Aorta (tissue), 5 donors: ENCODE measurements around the gene FREM2. TPM values are rescaled to one million over a fixed set of nuclear protein-coding genes. Genes with fewer than 3 reads are reported as not detected.

ENCODE experiments used
- ATAC-seq: fragments of 200-7000 bp; cut with Tn5 transposase; one replicate; pipeline ENCODE4 v1.9.1; 2022; ENCODE audit warnings: moderate library complexity; ENCODE audit not compliant: low FRiP score
- DNase-seq, 2 donors: peaks; one replicate each; pipeline ENCODE4 v3.0.0-alpha.2; 2020
- H3K27ac ChIP-seq, 2 donors: one replicate each; pipeline ENCODE4 v1.5.1; 2013; ENCODE audit warnings: low read length in 2 of 2, mild to moderate bottlenecking in 2 of 2, moderate library complexity in 2 of 2, control low read depth in 1 of 2, inconsistent platforms in 1 of 2, low read depth in 1 of 2
- H3K27me3 ChIP-seq, 2 donors: one replicate each; pipeline ENCODE4 v1.6.1; 2013; ENCODE audit warnings: control low read depth in 1 of 2, low read length in 1 of 2, mild to moderate bottlenecking in 1 of 2, moderate library complexity in 1 of 2; ENCODE audit not compliant: insufficient read depth in 2 of 2, control insufficient read depth in 1 of 2
- H3K36me3 ChIP-seq, 2 donors: one replicate each; pipeline ENCODE4 v1.6.1; 2013; ENCODE audit warnings: control low read depth in 1 of 2, low read length in 1 of 2, mild to moderate bottlenecking in 1 of 2; ENCODE audit not compliant: insufficient read depth in 2 of 2, control insufficient read depth in 1 of 2
- H3K4me1 ChIP-seq, 2 donors: one replicate each; pipeline ENCODE4 v1.6.1; 2013; ENCODE audit warnings: low read length in 2 of 2, control low read depth in 1 of 2, mild to moderate bottlenecking in 1 of 2, moderate library complexity in 1 of 2; ENCODE audit not compliant: insufficient read depth in 2 of 2, control insufficient read depth in 1 of 2
- H3K4me3 ChIP-seq, 2 donors: one replicate each; pipeline ENCODE4 v1.5.1; 2013; ENCODE audit warnings: low read length in 2 of 2, control low read depth in 1 of 2, mild to moderate bottlenecking in 1 of 2
- H3K9me3 ChIP-seq: one replicate; pipeline ENCODE4 v1.6.1; 2013; ENCODE audit warnings: mild to moderate bottlenecking, low read length; ENCODE audit not compliant: control insufficient read depth
- WGBS, 2 donors: extraction: QIAGEN DNeasy Blood & Tissue Kit; methylation state at CpG; one replicate each; pipeline ENCODE4 v1.1.7; 2013; 5-methylcytosine and 5-hydroxymethylcytosine counted together
- intact Hi-C, 2 donors: fragments of 100-400 bp; cut with DNase I; formaldehyde crosslinking; loops; one replicate each; pipeline versions ENCODE4 v1.14.2 to v1.15.0; 2022
- polyA plus RNA-seq, 2 donors: library from polyadenylated mRNA; stranded (reverse); fragments of 200-250 nt; gene quantifications; one replicate each; pipeline ENCODE4 v1.2.3, GENCODE V29; 2013
- total RNA-seq, 2 donors: library from RNA; stranded (reverse); fragmentation: NEBNext Ultra II Directional; extraction: Animal tissue kit (Norgen Biotek cat#: 25700); gene quantifications; one replicate each; pipeline ENCODE4 v1.2.1, GENCODE V29; 2021
- donor health status: healthy with polysubstance abuse.
- donor health status: Bipolar disorder and iron deficiency.
- donor health status: DM: no; HTN: no; CAD: no.
- donor health status: DM: no; HTN: no; CAD: no.
- donor health status: DM: yes; HTN: yes; CAD: no.

The FREM2 gene
- total and polyA plus RNA-seq, 4 donors = 0.16 to 0.18 TPM; not detected in 2

DNA sequence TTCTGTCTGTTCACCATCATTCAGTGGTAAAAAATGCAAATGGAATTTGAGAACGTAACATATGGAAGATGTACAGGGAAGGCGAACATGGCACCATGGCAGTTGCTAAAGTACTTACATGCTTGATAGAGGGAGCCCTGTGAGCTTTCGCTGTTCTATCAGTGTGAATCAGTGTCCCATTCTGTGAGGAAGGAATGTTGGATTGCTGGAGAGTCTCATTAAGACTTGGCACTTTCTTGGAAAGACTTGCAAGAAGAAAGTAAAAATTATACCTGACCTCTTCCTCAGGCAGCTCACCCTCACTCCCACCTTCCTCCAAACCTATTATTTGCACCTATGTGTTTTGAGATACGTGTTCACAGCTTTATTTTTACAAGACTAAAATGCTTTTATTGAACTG is 43.5 kb downstream of the FREM2 start:
- Histone ChIP-seq H3K36me3 (no peaks in the 10 kb centered on the region), H3K27me3 (no peaks in the 10 kb centered on the region), H3K4me3 (no peak overlapping the region), H3K9me3 (no peaks in the 10 kb centered on the region), H3K27ac (no peak overlapping the region), H3K4me1 (no peaks in the 10 kb centered on the region)
- ATAC-seq (no peak), DNase-seq (no peak)
- intact Hi-C loops = no loop called here
- 54 to 56% methylated on average over 4 of the region's 4 CpGs for WGBS, 2 donors

DNA sequence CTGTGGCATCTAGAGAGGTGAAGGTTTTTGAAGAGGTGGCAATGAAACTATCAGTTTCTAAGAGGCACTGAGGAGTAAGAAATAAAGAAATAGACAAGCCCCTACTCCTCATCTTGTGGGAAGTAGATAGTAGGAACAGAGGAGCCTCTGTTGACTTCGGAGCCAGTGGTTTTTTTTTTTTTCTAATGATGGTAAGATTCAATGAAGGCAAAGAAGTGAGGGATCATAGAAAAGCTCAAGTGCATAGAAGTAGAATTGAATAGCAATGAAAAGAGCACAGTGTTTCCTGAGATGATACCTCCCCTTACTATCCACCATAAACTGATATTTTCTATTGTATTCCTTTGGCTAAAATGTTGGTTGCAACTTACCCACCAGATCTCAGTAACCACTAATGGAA is 46.3 kb downstream of the FREM2 start:
- no peak overlapping the region for H3K4me3 ChIP-seq
- intact Hi-C loops = no loop called here
- ATAC-seq (no peak), DNase-seq (no peak)
- no peaks in the 10 kb centered on the region for H3K4me1 ChIP-seq
- no peaks in the 10 kb centered on the region for H3K9me3 ChIP-seq
- no peaks in the 10 kb centered on the region for H3K36me3 ChIP-seq
- H3K27ac ChIP-seq = no peak overlapping the region
- H3K27me3 ChIP-seq = no peaks in the 10 kb centered on the region
- WGBS, 2 donors = 85 to 95% methylated on average over 1 of the region's 1 CpG

DNA sequence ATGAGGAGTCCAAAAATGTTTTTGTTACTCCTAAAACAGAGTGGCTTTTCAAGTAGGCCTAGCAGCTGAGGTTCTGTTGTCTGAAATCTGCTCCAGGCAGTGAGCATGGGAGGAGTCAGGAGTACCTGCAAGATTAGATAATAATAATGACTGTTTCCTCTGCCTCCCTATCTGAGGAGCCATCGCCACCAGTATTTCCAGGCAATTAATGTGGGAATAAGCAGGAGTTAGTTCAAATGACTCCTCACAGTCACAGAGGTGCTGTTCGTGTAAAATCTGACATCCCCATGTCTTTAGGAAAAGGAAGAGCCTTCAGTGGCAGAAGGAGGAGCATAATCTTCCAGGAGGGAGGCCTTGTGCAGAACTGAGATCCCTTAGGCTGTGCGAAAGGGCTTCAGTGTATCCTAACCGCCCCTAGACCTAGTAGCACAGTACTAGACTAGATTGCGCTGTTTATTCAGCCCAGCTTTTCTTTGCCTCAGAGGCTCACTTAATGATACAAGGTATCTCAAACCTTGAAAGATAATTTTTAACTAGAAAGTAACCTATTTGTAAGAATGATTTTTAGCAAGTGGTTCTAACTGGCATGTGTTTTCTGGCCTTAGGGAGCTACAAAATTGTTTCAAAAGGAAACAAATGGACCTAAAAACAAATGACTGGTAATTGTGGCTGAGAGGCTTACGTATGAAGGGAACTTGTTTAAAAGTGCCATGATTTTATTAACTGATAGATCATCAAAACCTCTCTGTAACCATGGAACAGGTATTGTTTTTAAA is 49.0 kb downstream of the FREM2 start:
- H3K4me1 ChIP-seq = no peaks in the 10 kb centered on the region
- H3K27ac ChIP-seq = no peak overlapping the region
- no peaks in the 10 kb centered on the region for H3K9me3 ChIP-seq
- WGBS, 2 donors = 80 to 83% methylated on average over 6 of the region's 6 CpGs
- intact Hi-C loops = no loop called here
- H3K4me3 ChIP-seq = no peak overlapping the region
- no peaks in the 10 kb centered on the region for H3K36me3 ChIP-seq
- DNase-seq (no peak), ATAC-seq (no peak)
- no peaks in the 10 kb centered on the region for H3K27me3 ChIP-seq

DNA sequence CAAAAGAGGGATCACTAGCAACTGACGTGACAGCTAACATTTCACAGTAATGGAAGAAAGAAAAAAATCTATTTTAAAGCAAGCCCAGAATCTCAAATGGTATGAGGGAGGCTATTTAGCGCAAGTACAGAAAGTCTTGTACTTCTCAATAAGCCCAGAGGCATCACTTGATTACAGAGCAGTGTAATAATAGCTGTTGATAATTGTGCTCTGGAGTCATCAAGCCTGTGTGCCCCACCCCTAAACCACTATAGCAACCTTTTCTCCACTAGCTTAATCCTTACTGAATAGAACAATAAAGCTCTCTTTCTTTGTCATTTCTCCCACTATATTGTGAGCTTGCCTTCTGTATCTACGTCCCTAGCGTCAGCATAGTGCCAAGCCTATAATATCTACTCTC is 56.6 kb downstream of the FREM2 start:
- 56 to 63% methylated on average over 4 of the region's 4 CpGs for WGBS, 2 donors
- Histone ChIP-seq H3K27me3 (no peaks in the 10 kb centered on the region), H3K4me3 (no peak overlapping the region), H3K36me3 (no peaks in the 10 kb centered on the region), H3K4me1 (no peaks in the 10 kb centered on the region), H3K9me3 (no peaks in the 10 kb centered on the region), H3K27ac (no peak overlapping the region)
- DNase-seq (no peak), ATAC-seq (no peak)
- intact Hi-C loops = no loop called here

DNA sequence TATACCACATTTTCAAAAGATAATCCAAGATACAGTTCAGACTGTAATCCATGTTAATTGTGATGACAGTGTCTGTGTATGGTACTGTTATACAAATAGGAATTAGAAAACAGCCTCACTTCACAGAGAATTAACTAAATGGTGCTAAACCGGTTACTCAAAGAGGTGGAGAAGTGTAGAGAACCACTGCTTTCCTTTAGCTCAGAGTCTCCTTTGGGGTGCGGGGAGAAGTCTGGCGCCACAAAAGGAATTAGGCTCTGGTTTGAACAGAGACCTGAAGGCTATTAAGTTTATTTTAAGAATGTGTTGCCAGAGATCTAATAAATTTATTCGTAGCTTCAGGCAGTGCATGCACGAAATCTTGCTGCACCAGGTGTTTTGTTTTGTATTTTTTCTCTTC is 65.8 kb downstream of the FREM2 start:
- no peaks in the 10 kb centered on the region for H3K9me3 ChIP-seq
- intact Hi-C loops = no loop called here
- DNase-seq (no peak), ATAC-seq (no peak)
- no peaks in the 10 kb centered on the region for H3K36me3 ChIP-seq
- H3K27ac ChIP-seq = no peak overlapping the region
- H3K27me3 ChIP-seq = peaks cover 0 to 1% of the 10 kb centered on the region in 2 donors
- WGBS, 2 donors = 21 to 30% methylated on average over 5 of the region's 5 CpGs
- no peaks in the 10 kb centered on the region for H3K4me1 ChIP-seq
- H3K4me3 ChIP-seq = no peak overlapping the region

DNA sequence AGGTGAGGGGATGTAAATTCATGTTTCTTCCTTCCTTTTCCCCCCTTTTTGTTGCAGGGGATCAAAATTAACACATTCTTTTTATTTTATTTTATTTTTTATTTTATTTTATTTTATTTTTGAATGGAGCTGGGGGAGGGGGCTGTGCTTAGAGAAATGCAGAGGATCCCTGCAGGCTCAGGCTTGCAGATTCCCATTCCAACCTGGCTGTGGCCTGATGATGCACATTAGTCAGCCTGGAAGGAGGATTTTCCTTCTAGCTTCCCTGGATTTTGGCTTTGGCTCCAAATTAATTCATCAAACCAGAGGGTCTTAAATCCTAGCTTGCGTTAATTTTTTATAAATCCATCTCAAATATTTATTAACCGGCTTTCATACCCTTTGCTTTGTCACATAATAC is 67.0 kb downstream of the FREM2 start:
- H3K27ac ChIP-seq = no peak overlapping the region
- H3K4me1 ChIP-seq = no peaks in the 10 kb centered on the region
- DNase-seq (no peak), ATAC-seq (no peak)
- no peaks in the 10 kb centered on the region for H3K36me3 ChIP-seq
- H3K27me3 ChIP-seq = peaks cover 0 to 1% of the 10 kb centered on the region in 2 donors
- intact Hi-C loops = no loop called here
- 86 to 88% methylated on average over 2 of the region's 2 CpGs for WGBS, 2 donors
- H3K4me3 ChIP-seq = no peak overlapping the region
- no peaks in the 10 kb centered on the region for H3K9me3 ChIP-seq

DNA sequence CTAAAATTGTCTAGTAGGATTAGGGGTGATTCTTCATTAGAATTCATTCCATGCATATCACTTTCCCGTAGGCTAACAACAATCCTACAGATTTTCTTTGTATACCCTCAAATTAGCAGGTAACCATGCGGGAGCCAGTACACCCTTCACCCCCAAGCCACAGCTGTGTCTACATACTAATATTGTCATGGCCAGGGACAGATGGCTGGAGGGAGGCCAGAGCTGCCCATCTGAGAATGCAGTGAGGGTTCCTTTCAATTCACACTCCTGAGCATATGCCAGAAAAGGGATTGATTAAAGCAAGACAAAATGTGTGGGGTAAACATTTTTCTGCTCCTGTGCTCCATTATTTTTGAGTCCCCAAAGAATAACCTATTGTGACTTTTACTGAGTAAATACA is 68.9 kb downstream of the FREM2 start:
- Histone ChIP-seq H3K4me1 (no peaks in the 10 kb centered on the region), H3K9me3 (no peaks in the 10 kb centered on the region), H3K4me3 (no peak overlapping the region), H3K27ac (no peak overlapping the region), H3K27me3 (peaks cover 0 to under 1% of the 10 kb centered on the region in 2 donors), H3K36me3 (no peaks in the 10 kb centered on the region)
- DNase-seq (no peak), ATAC-seq (no peak)
- 82 to 87% methylated on average over 2 of the region's 2 CpGs for WGBS, 2 donors
- intact Hi-C loops = no loop called here

DNA sequence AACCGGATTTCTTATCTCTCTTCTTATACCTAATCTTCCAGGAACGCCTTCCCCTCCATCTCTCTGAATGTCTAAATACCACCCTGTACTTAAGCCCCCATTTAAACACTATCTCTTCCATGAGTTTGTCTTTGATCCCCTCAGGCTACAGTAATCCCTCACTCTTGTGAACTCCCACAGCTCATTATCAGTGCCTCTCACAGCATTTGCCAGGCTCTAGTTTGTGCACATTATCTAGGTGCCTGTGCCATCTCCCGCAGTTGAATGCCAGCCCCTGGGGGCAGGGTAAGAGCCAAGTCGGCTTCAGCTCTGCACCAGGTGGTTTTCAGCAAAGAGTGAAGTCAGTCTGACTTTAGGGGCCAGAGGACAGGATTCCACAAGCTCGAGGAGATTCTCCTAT is 71.4 kb downstream of the FREM2 start:
- Histone ChIP-seq H3K4me1 (no peaks in the 10 kb centered on the region), H3K9me3 (no peaks in the 10 kb centered on the region), H3K27me3 (no peaks in the 10 kb centered on the region), H3K27ac (no peak overlapping the region), H3K36me3 (no peaks in the 10 kb centered on the region), H3K4me3 (no peak overlapping the region)
- 48 to 51% methylated on average over 5 of the region's 5 CpGs for WGBS, 2 donors
- no peak for ATAC-seq
- no peak for DNase-seq
- intact Hi-C loops = no loop called here

DNA sequence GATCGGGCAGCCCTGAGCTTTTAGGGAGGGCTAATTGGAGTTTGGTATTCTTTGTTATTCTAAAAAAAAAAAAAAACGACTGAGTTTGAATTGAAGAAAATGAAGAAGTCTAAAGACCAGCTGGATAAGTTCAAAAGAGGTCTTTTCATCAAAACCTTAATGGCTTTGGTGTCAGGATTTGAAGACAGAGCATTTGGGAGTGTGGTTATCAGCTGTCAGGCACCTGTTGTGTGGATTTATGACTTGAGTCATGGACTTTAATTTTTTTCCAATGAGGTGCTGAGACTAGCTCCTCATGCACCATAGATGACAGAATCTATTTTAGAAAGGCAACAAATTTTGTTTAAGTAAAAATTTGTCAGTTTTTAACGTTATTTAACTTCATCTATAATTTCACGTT is 72.5 kb downstream of the FREM2 start:
- H3K36me3 ChIP-seq = no peaks in the 10 kb centered on the region
- DNase-seq = no peak
- no peak for ATAC-seq
- H3K9me3 ChIP-seq = no peaks in the 10 kb centered on the region
- H3K27me3 ChIP-seq = no peaks in the 10 kb centered on the region
- 47 to 50% methylated on average over 4 of the region's 4 CpGs for WGBS, 2 donors
- H3K27ac ChIP-seq = no peak overlapping the region
- H3K4me1 ChIP-seq = no peaks in the 10 kb centered on the region
- intact Hi-C loops = no loop called here
- no peak overlapping the region for H3K4me3 ChIP-seq
